HG02759 (cell line): Measurements from ENCODE around the gene TRAPPC2L.
"Not testable (repeated sequence)": the region's sequence is repeated elsewhere in the genome, so short reads cannot be mapped to it uniquely, and the experiment has no call there.

ENCODE experiments used
- ATAC-seq: cut with Tn5 transposase; IDR thresholded peaks from one replicate; pipeline ENCODE4 v1.9.1; 2021; ENCODE audit warnings: mild to moderate bottlenecking, moderate library complexity; ENCODE audit not compliant: unreplicated experiment

Gene TRAPPC2L

DNA sequence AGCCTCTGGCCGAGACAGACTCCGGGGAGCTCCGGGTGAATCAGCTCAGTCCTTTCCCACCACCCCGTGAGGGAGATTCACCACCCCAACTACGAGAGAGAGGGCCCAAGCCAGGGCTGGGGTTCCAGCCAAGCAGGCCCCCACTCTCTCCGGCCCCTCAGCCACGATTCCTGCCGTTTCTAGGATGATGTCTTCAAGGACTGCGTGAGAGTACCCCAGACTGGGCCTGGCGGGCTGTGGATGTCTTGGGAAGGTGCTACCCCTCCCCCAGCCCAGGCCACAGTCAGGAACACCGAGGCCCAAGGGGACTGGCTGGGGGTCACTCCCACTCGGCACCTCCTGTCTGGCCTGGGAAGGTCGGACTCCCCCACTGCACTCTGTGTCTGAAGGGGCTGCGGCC is 31.1 kb downstream of the TRAPPC2L start:
- ATAC-seq = no peak

GRCh38 chr16:88888461-88889387 is 31.8 kb downstream of the TRAPPC2L start:
- no peak for ATAC-seq

DNA sequence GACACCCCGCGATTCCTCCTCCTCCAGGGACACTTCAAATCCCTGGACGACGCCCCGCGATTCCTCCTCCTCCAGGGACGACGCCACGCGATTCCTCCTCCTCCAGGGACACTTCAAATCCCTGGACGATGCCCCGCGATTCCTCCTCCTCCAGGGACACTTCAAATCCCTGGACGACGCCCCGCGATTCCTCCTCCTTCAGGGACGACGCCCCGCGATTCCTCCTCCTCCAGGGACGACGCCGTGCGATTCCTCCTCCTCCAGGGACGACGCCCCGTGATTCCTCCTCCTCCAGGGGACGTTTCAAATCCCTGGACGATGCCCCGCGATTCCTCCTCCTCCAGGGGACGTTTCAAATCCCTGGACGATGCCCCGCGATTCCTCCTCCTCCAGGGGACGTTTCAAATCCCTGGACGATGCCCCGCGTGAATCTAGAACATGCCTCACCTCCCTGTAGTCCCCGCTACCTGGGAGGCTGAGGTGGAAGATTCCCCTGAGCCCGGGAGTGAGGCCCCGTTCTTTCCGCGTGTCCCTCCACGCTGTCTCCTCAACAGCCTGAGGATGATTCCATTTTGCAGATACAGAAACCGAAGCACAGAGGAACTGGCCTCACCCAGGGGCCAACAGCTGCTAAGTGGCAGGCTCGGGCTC is 32.9 kb downstream of the TRAPPC2L start:
- ATAC-seq = not testable (repeated sequence)

GRCh38 chr16:88891083-88891482 is 34.2 kb downstream of the TRAPPC2L start:
- ATAC-seq = no peak

DNA sequence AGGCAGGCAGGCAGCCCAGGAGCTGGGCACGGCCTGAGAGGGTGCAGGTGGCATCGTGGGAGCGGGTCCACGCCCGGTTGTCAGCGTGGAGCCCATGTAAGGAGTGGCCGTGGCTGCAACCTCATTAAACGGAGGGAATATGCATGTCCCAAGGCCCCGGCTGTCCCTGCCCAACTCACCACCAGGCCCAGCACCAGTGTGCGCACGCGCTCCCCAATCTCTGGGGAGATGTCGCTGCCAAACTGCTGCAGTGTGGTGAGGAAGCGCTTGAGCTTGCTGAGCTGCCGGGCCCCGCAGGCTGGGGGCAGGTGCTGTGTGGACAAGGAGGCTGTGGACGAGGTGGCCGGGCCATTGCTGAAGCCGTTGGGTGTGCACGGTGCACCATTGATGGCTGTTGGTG is 35.1 kb downstream of the TRAPPC2L start:
- ATAC-seq = no peak

DNA sequence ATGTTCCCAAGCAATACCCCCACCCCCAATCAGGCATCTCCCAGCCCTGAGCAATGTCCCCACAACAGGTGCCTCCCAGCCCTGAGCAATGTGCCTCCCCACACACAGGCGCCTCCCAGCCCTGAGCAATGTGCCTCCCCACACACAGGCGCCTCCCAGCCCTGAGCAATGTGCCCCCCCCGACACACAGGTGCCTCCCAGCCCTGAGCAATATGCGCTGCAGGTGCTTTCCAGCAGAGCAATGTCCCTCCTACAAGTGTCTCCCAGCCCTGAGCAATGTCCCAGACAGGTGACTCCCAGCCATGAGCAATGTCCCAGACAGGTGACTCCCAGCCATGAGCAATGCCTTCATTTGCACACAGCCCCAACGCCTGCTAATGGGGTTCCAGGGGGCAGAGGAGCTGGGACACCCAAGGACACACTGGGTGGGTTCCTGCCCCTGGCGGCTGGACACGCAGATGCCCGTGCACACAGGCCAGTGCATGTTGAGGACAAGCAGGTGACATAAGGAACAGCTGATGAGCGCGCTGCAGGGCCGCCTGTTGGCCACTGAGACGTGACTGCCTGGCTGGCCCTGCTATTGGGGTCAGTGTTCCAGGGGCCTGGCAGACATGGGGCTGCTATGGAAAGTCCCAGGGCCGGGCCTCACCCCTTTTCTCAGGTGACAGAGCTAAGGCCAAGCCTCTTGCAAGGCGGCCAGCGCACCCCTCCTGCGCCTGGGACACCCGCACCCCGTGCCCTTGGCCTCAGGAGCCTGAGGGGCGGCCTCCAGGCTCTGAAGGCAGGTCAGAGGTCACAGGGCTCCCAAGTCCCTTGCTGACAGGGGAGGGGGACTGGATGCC is 36.4 kb downstream of the TRAPPC2L start:
- no peak for ATAC-seq

GRCh38 chr16:88894266-88894665 is 37.3 kb downstream of the TRAPPC2L start:
- ATAC-seq = not testable (repeated sequence)

- ATAC-seq = no peak
Observed at GRCh38 chr16:88894681-88895300, 37.9 kb downstream of the TRAPPC2L start.

- no peak for ATAC-seq
Observed at GRCh38 chr16:88895335-88895734, 38.4 kb downstream of the TRAPPC2L start.

- ATAC-seq = no peak
Observed at GRCh38 chr16:88896238-88897070, 39.5 kb downstream of the TRAPPC2L start.

DNA sequence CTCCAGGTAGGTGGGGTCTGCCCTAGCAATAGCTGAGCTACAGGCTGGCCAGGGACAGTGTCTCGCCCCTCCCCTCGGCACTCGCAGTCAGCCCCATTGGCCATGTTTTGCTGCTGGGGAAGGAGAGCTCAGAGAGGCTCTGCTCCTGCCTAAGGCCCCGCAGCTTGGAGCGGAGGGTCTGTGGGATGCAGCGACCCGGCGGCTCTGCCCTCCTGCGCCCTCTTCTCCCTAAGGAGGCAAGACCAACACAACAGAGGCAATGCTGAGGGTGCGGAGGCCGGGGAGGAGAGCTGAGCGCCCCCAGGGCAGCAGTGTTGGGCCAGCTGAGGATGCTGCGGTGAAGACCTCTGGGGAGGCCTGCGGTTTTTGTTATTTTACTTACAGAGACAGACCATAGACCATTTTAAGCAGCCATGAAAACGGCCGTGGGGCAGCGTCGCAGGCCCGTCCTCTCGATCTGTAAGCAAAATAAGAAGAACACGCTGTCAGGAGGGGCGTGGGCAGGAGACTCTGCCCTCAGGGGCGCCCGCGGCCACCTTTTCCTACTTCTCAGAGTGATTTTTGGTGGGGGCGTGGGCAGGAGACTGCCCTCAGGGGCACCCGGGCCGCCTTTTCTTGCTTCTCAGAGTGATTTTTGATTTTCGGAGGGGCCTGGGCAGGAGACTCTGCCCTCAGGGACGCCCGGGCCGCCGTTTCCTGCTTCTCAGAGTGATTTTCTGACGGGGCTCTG is 40.9 kb downstream of the TRAPPC2L start:
- ATAC-seq = no peak

- ATAC-seq = no peak
Observed at GRCh38 chr16:88899901-88900661, 43.2 kb downstream of the TRAPPC2L start.

DNA sequence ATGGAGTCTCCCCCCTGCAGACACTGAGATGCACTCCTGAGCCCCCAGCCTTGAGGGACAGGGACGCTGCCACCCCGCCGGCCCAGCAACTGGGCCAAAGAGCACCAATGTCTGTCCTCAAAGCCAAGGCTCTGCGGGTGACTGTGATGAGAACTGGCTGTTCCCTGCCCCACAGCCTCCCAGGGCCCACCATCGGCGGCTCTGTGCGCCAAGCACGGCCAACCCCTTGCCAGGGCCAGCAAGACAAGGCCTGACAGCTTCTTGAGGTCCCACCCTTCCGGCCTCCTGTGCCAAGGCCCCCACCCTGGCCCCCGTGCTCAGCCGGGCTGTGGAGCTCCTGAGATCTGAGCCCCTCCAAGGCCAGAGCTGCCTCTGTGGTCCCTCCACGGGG is 43.7 kb downstream of the TRAPPC2L start:
- no peak for ATAC-seq

GRCh38 chr16:88901718-88902337 is 44.9 kb downstream of the TRAPPC2L start:
- ATAC-seq = no peak

DNA sequence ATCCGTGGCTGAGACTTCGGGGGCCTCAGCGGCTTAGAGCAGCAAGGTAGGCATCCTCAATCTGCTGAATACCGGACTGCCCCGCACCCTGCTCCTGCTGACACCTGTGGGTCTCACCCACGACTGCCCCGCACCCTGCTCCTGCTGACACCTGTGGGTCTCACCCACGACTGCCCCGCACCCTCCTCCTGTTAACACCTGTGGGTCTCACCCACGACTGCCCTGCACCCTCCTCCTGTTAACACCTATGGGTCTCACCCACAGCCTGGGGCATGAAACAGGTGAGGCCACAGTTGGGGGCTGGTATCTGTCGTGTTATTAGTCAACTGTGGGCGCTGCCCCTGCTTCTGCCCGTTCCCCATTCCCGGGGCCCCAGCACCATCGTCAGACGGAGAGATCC is 45.8 kb downstream of the TRAPPC2L start:
- ATAC-seq = no peak

DNA sequence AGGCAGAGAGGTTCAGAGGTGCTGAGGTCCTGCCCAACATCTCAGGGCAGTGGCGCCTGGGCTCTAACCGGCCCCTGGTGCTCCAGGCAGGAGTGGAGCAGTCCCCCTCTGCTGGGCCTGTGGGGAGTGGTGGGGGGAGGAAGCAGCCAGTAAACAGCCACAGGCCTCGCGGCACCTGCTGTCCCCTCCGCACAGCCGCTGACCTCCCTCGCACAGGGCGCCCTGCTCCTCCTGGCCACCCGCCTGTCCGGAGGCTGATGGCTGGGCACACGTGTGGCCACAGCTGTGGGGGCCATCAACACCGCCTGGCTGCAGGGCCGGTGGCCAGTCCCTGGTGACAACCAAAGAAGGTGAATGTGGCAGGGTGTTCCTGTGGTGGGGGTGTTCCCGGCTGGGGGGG is 46.3 kb downstream of the TRAPPC2L start:
- no peak for ATAC-seq

DNA sequence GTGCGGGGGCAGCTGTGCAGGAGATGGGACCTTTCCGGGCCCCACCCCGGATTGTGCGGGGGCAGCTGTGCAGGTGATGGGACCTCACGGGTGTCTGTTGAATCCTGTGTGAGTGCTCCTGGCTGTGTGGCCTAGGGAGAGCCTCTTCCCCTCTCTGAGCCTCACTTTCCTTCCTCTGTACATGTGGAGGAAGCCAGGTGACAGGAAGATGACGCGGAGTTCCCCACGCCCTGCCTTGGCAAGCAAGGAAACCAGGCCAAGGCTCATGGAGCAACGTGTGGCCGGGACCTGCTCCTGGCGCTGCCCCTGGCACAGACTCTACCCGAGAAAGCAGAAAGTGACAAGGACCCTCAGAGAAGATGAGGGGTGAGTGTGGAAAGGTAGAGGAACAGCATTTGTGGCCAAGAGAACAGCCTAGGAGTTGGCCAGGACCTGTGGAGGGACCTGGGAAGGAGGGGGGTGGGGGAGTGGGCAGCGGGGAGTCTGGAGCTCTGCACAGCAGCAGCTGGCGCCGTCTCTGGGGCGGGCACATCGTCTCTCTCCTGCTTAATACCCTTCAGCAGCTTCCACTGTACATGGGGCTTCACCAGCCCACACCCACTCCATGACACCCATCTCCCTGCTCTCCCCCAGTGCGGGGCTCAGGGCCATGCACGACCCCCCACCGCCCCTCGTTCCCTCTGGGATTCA is 47.9 kb downstream of the TRAPPC2L start:
- ATAC-seq = no peak

DNA sequence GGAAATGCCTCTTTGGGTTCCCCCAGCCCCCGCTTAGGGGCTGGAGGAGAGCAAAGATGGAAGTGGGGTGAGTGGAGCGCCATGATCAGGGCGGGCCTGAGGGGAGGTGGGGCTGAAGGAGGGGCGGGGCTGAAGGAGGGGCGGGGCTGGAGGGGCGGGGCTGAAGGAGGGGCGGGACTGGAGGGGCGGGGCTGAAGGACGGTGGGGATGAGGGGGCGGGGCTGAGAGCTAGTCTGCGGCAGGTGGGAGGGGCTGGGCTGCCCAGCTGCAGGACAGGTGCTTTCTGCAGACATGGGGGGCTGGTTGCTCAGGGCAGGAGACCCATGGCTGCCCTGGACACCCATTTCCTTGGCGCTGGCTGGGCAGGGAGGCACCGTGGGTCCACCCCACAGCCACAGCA is 48.6 kb downstream of the TRAPPC2L start:
- no peak for ATAC-seq
